Fibroblast of lung (primary cell): ENCODE data around the gene KRT85. TPM values are rescaled to one million over a fixed set of nuclear protein-coding genes. Genes with fewer than 3 reads are reported as not detected.

Experiments used
- DNase-seq, 2 donors: peaks; one replicate each; pipeline versions ENCODE4 v3.0.0 to v3.0.0-alpha.2; 2010; ENCODE audit warnings: low read depth in 2 of 2
- H2AFZ ChIP-seq: 2 replicates; pipeline ENCODE4 v1.5.1; 2012; ENCODE audit warnings: low read length, control low read depth, inconsistent platforms
- H3K27ac ChIP-seq: 2 replicates; pipeline ENCODE4 v1.5.1; 2011; ENCODE audit warnings: low read length, control low read depth; ENCODE audit not compliant: insufficient read depth
- H3K27me3 ChIP-seq: 2 replicates; pipeline ENCODE4 v1.5.1; 2011; ENCODE audit warnings: mild to moderate bottlenecking, low read length; ENCODE audit not compliant: control insufficient read depth, insufficient read depth
- H3K36me3 ChIP-seq: 2 replicates; pipeline ENCODE4 v1.5.1; 2011; ENCODE audit warnings: low read length; ENCODE audit not compliant: control insufficient read depth, insufficient read depth
- H3K4me1 ChIP-seq: 2 replicates; pipeline ENCODE4 v1.5.1; 2011; ENCODE audit warnings: low read length; ENCODE audit not compliant: control insufficient read depth, insufficient read depth; ENCODE audit errors: extremely low read depth
- H3K4me2 ChIP-seq: 2 replicates; pipeline ENCODE4 v1.5.1; 2011; ENCODE audit warnings: low read length, control low read depth; ENCODE audit not compliant: insufficient read depth; ENCODE audit errors: extremely low read depth
- H3K4me3 ChIP-seq, 4 experiments: fragments of 200-600 bp in 1 of 4; sonication (generic) in 1 of 4; replicated peaks in 1 of 4; 2 replicates each; pipeline ENCODE4 v1.5.1; 2011 to 2016; ENCODE audit warnings: low read length in 4 of 4, low read depth in 3 of 4, mild to moderate bottlenecking in 3 of 4, control low read depth in 2 of 4, inconsistent platforms in 1 of 4, mixed read lengths in 1 of 4; ENCODE audit not compliant: insufficient read depth in 1 of 4; ENCODE audit errors: control extremely low read depth in 1 of 4
- H3K79me2 ChIP-seq: 2 replicates; pipeline ENCODE4 v1.5.1; 2012; ENCODE audit warnings: mild to moderate bottlenecking, low read length, inconsistent platforms; ENCODE audit not compliant: control insufficient read depth, insufficient read depth
- H3K9ac ChIP-seq: 2 replicates; pipeline ENCODE4 v1.5.1; 2011; ENCODE audit warnings: mild to moderate bottlenecking, low read length, control low read depth; ENCODE audit not compliant: insufficient read depth
- H3K9me3 ChIP-seq: 2 replicates; pipeline ENCODE4 v1.5.1; 2012; ENCODE audit warnings: low read depth, low read length; ENCODE audit not compliant: control insufficient read depth, insufficient read depth
- H4K20me1 ChIP-seq: 2 replicates; pipeline ENCODE4 v1.5.1; 2011; ENCODE audit warnings: low read length; ENCODE audit not compliant: control insufficient read depth, insufficient read depth; ENCODE audit errors: extremely low read depth
- EZH2 ChIP-seq: IDR thresholded peaks from 2 replicates; pipeline ENCODE4 v1.5.1; 2012; ENCODE audit warnings: low read length, control low read depth, mild to moderate bottlenecking; ENCODE audit errors: missing control alignments
- polyA plus RNA-seq, 2 donors: library from polyadenylated mRNA; depleted of rRNA in 1 of 2; stranded (reverse) in 1 of 2; unstranded in 1 of 2; fragments of >200 nt; gene quantifications; 2 replicates each; pipeline ENCODE4 v1.2.1, GENCODE V29; 2011 to 2012; ENCODE audit warnings: missing spikeins in 1 of 2
- total RNA-seq: library from RNA; depleted of rRNA; stranded (reverse); fragments of >200 nt; gene quantifications from 2 replicates; pipeline ENCODE4 v1.2.1, GENCODE V29; 2014
- TF ChIP-seq, protein P1 (sequence below), 2 donors: IDR thresholded peaks in 1 of 2; conservative IDR thresholded peaks in 1 of 2; 1 replicate in 1 of 2; 2 replicates in 1 of 2; pipeline ENCODE4 v1.5.1; 2011 to 2012; ENCODE audit warnings: low read length in 2 of 2, control low read depth in 1 of 2, inconsistent platforms in 1 of 2, low read depth in 1 of 2, mild to moderate bottlenecking in 1 of 2

KRT85 gene
- total and polyA plus RNA-seq, 2 donors (not counting 1 experiment from before 2014, with no cell fraction given): not detected

DNA sequence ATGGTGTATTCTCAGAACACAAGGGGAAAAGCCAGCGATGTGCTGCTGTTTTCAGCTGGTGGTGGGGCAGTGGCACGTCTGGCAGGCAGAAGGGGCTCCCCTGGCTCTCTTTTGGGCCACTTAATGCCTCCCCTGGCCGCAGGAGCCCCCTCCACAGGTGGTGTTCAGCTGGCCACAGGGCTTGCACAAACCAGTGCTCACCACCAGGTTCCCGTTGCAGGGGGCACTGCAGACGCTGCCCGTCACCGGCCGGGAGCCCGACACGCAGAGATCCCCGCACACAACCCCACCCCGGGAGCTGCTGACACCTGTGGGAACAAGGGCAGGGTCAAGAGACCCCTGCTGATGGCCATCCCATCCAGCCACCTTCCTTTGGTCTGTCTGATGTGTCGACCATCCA is 52.8 kb downstream of the KRT85 start:
- H3K79me2 ChIP-seq: no peaks in the 10 kb centered on the region
- H4K20me1 ChIP-seq: no peaks in the 10 kb centered on the region
- no peaks in the 10 kb centered on the region for H3K4me1 ChIP-seq
- H3K36me3 ChIP-seq: no peaks in the 10 kb centered on the region
- H3K4me3 ChIP-seq: no peak overlapping the region
- TF ChIP-seq, protein P1, sequence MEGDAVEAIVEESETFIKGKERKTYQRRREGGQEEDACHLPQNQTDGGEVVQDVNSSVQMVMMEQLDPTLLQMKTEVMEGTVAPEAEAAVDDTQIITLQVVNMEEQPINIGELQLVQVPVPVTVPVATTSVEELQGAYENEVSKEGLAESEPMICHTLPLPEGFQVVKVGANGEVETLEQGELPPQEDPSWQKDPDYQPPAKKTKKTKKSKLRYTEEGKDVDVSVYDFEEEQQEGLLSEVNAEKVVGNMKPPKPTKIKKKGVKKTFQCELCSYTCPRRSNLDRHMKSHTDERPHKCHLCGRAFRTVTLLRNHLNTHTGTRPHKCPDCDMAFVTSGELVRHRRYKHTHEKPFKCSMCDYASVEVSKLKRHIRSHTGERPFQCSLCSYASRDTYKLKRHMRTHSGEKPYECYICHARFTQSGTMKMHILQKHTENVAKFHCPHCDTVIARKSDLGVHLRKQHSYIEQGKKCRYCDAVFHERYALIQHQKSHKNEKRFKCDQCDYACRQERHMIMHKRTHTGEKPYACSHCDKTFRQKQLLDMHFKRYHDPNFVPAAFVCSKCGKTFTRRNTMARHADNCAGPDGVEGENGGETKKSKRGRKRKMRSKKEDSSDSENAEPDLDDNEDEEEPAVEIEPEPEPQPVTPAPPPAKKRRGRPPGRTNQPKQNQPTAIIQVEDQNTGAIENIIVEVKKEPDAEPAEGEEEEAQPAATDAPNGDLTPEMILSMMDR (conservative IDR thresholded peaks at IDR 0.05 in 1 of 2, IDR thresholded peaks at IDR 0.05 in 1 of 2; ENCODE audit: low read depth in 1 of 2, low read length in 2 of 2): no peak
- no peak for TF ChIP-seq EZH2
- no peak overlapping the region for H3K4me2 ChIP-seq
- H3K9me3 ChIP-seq: no peaks in the 10 kb centered on the region
- H3K27me3 ChIP-seq: peaks cover 46% of the 10 kb centered on the region
- H3K27ac ChIP-seq: no peak overlapping the region
- DNase-seq: no peak
- no peak overlapping the region for H2AFZ ChIP-seq
- no peak overlapping the region for H3K9ac ChIP-seq

DNA sequence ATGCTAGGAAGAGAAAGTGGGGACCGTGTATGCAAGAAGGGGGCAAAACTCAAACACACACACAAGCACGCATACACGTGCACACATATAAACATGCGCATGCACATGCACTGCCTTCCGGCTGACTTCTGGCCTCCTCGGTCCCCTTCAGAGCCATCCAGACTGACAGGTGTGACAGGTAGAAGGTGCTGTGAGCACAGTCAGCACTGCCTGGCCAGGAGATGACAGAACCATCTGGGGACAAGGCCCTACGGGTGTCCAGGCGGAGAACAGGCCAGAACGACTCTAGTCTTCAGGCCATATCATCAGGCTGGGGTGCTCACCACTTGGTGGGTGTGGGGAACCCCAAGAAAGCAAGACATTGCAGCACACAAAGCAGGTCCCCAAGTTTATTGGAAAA is 53.4 kb downstream of the KRT85 start:
- no peaks in the 10 kb centered on the region for H3K9me3 ChIP-seq
- no peaks in the 10 kb centered on the region for H3K36me3 ChIP-seq
- no peak for DNase-seq
- no peak overlapping the region for H3K27ac ChIP-seq
- H4K20me1 ChIP-seq: no peaks in the 10 kb centered on the region
- TF ChIP-seq, protein P1 (conservative IDR thresholded peaks at IDR 0.05 in 1 of 2, IDR thresholded peaks at IDR 0.05 in 1 of 2; ENCODE audit: low read depth in 1 of 2, low read length in 2 of 2): no peak
- no peak for TF ChIP-seq EZH2
- H3K27me3 ChIP-seq: peaks cover 46% of the 10 kb centered on the region
- no peak overlapping the region for H3K9ac ChIP-seq
- H3K4me2 ChIP-seq: no peak overlapping the region
- H3K4me1 ChIP-seq: no peaks in the 10 kb centered on the region
- no peak overlapping the region for H2AFZ ChIP-seq
- no peak overlapping the region for H3K4me3 ChIP-seq
- H3K79me2 ChIP-seq: no peaks in the 10 kb centered on the region

DNA sequence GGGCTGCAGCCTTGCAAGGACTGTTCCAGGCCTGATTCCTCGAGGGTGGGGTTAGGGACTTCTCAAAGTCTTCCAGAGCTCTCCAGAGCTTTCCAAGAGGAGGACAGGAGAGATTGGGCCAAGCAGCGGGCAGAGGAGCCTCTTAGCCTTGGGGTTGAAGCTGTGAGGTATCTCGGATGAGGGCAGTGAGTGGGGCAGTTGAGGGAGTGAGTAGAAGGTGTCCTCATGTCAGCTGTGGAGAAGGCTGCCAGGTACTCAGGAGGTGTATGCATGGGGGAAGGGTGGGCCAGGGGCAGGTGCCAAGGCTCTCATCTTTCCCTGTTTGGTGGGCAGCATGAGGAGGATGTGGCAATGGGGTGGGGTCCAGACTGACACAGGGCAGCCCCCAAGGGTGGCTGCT is 53.8 kb downstream of the KRT85 start:
- TF ChIP-seq, protein P1 (conservative IDR thresholded peaks at IDR 0.05 in 1 of 2, IDR thresholded peaks at IDR 0.05 in 1 of 2; ENCODE audit: low read depth in 1 of 2, low read length in 2 of 2): no peak
- no peak for TF ChIP-seq EZH2

More for the DNA sequence above, 53.8 kb downstream of the KRT85 start:
- Histone ChIP-seq H3K36me3 (no peaks in the 10 kb centered on the region), H3K9me3 (no peaks in the 10 kb centered on the region), H3K79me2 (no peaks in the 10 kb centered on the region), H3K4me1 (no peaks in the 10 kb centered on the region), H3K27ac (no peak overlapping the region), H3K4me2 (no peak overlapping the region), H2AFZ (no peak overlapping the region), H4K20me1 (no peaks in the 10 kb centered on the region), H3K4me3 (no peak overlapping the region), H3K9ac (no peak overlapping the region), H3K27me3 (peaks cover 46% of the 10 kb centered on the region)
- DNase-seq: no peak
